Osteocyte (in vitro differentiated cells): ENCODE results near the gene SERPINB10. TPM values are rescaled to one million over a fixed set of nuclear protein-coding genes. Genes with fewer than 3 reads are reported as not detected.

Source experiments
- DNase-seq: peaks from one replicate; pipeline ENCODE4 v3.0.0; 2021; ENCODE audit warnings: mixed read lengths; ENCODE audit not compliant: unreplicated experiment; ENCODE audit errors: extremely low spot score
- H3K27ac Mint-ChIP-seq: one replicate; pipeline ENCODE4 v1.8.0; 2021; ENCODE audit warnings: mild to moderate bottlenecking, mixed read lengths; ENCODE audit not compliant: unreplicated experiment
- H3K27me3 Mint-ChIP-seq: one replicate; pipeline ENCODE4 v1.8.0; 2021; ENCODE audit warnings: mixed read lengths; ENCODE audit not compliant: unreplicated experiment
- H3K36me3 Mint-ChIP-seq: one replicate; pipeline ENCODE4 v1.8.0; 2021; ENCODE audit warnings: mixed read lengths; ENCODE audit not compliant: unreplicated experiment
- H3K4me1 Mint-ChIP-seq: one replicate; pipeline ENCODE4 v1.8.0; 2021; ENCODE audit warnings: mixed read lengths; ENCODE audit not compliant: unreplicated experiment
- H3K4me3 Mint-ChIP-seq: one replicate; pipeline ENCODE4 v1.8.0; 2021; ENCODE audit warnings: mild to moderate bottlenecking, moderate library complexity, mixed read lengths; ENCODE audit not compliant: unreplicated experiment
- H3K9me3 Mint-ChIP-seq: one replicate; pipeline ENCODE4 v1.8.0; 2021; ENCODE audit warnings: mixed read lengths; ENCODE audit not compliant: unreplicated experiment
- CTCF ChIP-seq: fragments of 200-600 bp; sonication (generic); IDR thresholded peaks from 2 replicates; pipeline ENCODE4 v1.5.0; 2021; ENCODE audit warnings: antibody characterized with exemption, mild to moderate bottlenecking, moderate library complexity
- total RNA-seq: library from RNA; stranded (reverse); gene quantifications from 2 replicates; pipeline ENCODE4 v1.2.1, GENCODE V29; 2021

Gene SERPINB10
- total RNA-seq, 1 donor from 2014 or later: not detected

GRCh38 chr18:63961435-63961980, 53.8 kb downstream of the SERPINB10 start:
- no peaks in the 10 kb centered on the region for H3K9me3 Mint-ChIP-seq
- TF ChIP-seq CTCF: no peak
- DNase-seq: no peak
- H3K36me3 Mint-ChIP-seq: no peaks in the 10 kb centered on the region
- peaks cover 50% of the 10 kb centered on the region for H3K27me3 Mint-ChIP-seq
- no peak overlapping the region for H3K27ac Mint-ChIP-seq
- H3K4me3 Mint-ChIP-seq: no peak overlapping the region
- H3K4me1 Mint-ChIP-seq: no peaks in the 10 kb centered on the region

GRCh38 chr18:63962137-63962536, 54.4 kb downstream of the SERPINB10 start:
- Mint-ChIP-seq H3K9me3 (no peaks in the 10 kb centered on the region), H3K27ac (no peak overlapping the region), H3K4me3 (no peak overlapping the region), H3K36me3 (no peaks in the 10 kb centered on the region), H3K4me1 (no peaks in the 10 kb centered on the region), H3K27me3 (peaks cover 47% of the 10 kb centered on the region)
- no peak for TF ChIP-seq CTCF
- no peak for DNase-seq

- Mint-ChIP-seq H3K27ac (no peak overlapping the region), H3K36me3 (no peaks in the 10 kb centered on the region), H3K9me3 (no peaks in the 10 kb centered on the region), H3K27me3 (peaks cover 39% of the 10 kb centered on the region), H3K4me1 (no peaks in the 10 kb centered on the region), H3K4me3 (no peak overlapping the region)
- no peak for DNase-seq
- peak; percentile 86 for TF ChIP-seq CTCF
Observed at GRCh38 chr18:63963615-63964256, 56.0 kb downstream of the SERPINB10 start.

GRCh38 chr18:63964908-63965307, 57.1 kb downstream of the SERPINB10 start:
- Mint-ChIP-seq H3K36me3 (no peaks in the 10 kb centered on the region), H3K4me3 (no peak overlapping the region), H3K9me3 (no peaks in the 10 kb centered on the region), H3K27ac (no peak overlapping the region), H3K4me1 (peaks cover 11% of the 10 kb centered on the region), H3K27me3 (peaks cover 29% of the 10 kb centered on the region)
- TF ChIP-seq CTCF: no peak
- DNase-seq: no peak

GRCh38 chr18:63965716-63966330, 58.1 kb downstream of the SERPINB10 start:
- Mint-ChIP-seq H3K9me3 (no peaks in the 10 kb centered on the region), H3K36me3 (no peaks in the 10 kb centered on the region), H3K4me1 (peaks cover 14% of the 10 kb centered on the region), H3K27me3 (peaks cover 24% of the 10 kb centered on the region), H3K4me3 (no peak overlapping the region), H3K27ac (no peak overlapping the region)
- TF ChIP-seq CTCF: no peak
- DNase-seq: no peak
